ENCODE results near the gene IFITM2.
"Not testable (repeated sequence)": the region's sequence is repeated elsewhere in the genome, so short reads cannot be mapped to it uniquely, and the experiment has no call there.

Gene IFITM2

GRCh38 chr11:312092-312816 lies 4.6 kb downstream of the IFITM2 start:
- peaks cover 0 to 2% of the 10 kb centered on the region in 2 donors for H3K36me3 ChIP-seq (ENCODE audit: control insufficient read depth in 2 of 2, insufficient read depth in 2 of 2, low read length in 2 of 2)
- H3K9me3 ChIP-seq (ENCODE audit: control insufficient read depth in 2 of 2, low read length in 2 of 2): no peaks in the 10 kb centered on the region
- H3K4me3 ChIP-seq (ENCODE audit: low read length in 2 of 2): peak overlapping the region in 1 of 2 donors; percentile 2
- H3K9ac ChIP-seq (ENCODE audit: low read depth in 1 of 2, low read length in 2 of 2): peak overlapping the region; percentile 15 to 31
- no peaks in the 10 kb centered on the region for H3K27me3 ChIP-seq (ENCODE audit: control insufficient read depth in 2 of 2, insufficient read depth in 2 of 2, low read length in 2 of 2)
- H3K27ac ChIP-seq (ENCODE audit: low read depth in 2 of 2, low read length in 2 of 2): peak overlapping the region; percentile 81 to 84
- peaks cover 22 to 55% of the 10 kb centered on the region in 2 donors for H3K4me1 ChIP-seq (ENCODE audit: control insufficient read depth in 2 of 2, insufficient read depth in 2 of 2, low read length in 2 of 2)

DNA sequence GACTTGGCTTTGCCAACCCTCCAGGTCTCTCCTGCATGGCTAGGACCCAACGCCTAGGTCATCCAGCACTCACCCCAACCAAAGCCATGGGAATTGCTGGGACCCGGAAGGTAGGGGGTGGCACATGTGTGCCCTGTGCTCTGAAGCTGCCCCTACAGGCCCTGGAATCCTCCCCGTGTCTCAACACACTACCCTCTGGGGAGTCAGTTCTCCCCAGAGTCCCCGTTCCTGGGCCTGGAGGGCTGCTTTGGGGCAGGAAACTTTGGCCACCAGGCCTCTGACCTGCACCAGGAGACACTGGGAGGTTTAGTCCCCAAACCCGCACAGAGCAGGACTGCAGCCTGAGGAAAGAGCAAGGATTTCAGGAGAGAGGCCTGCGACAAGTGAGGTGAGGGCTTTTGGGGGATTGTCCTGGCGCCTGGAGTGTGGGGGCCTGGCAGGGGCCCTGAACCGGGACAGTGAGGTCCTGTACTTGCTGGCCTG lies 5.7 kb downstream of the IFITM2 start:
- no peaks in the 10 kb centered on the region for H3K9me3 ChIP-seq (ENCODE audit: control insufficient read depth in 2 of 2, low read length in 2 of 2)
- H3K27me3 ChIP-seq (ENCODE audit: control insufficient read depth in 2 of 2, insufficient read depth in 2 of 2, low read length in 2 of 2): no peaks in the 10 kb centered on the region
- H3K27ac ChIP-seq (ENCODE audit: low read depth in 2 of 2, low read length in 2 of 2): peak overlapping the region; percentile 81 to 84
- H3K36me3 ChIP-seq (ENCODE audit: control insufficient read depth in 2 of 2, insufficient read depth in 2 of 2, low read length in 2 of 2): peaks cover 0 to 2% of the 10 kb centered on the region in 2 donors
- peak overlapping the region; percentile 69 to 82 for H3K4me3 ChIP-seq (ENCODE audit: low read length in 2 of 2)
- H3K4me1 ChIP-seq (ENCODE audit: control insufficient read depth in 2 of 2, insufficient read depth in 2 of 2, low read length in 2 of 2): peaks cover 22 to 48% of the 10 kb centered on the region in 2 donors
- H3K9ac ChIP-seq (ENCODE audit: low read depth in 1 of 2, low read length in 2 of 2): peak overlapping the region; percentile 76 to 89

GRCh38 chr11:313787-314553 lies 6.4 kb downstream of the IFITM2 start, which contains the start of gene IFITM1:
TSS of gene IFITM1 (plus strand) at chr11:314040. CDS start at chr11:314171, 131 bp downstream.
- no peaks in the 10 kb centered on the region for H3K9me3 ChIP-seq (ENCODE audit: control insufficient read depth in 2 of 2, low read length in 2 of 2)
- peak within 1 kb of the TSS; percentile 76 to 89 for H3K9ac ChIP-seq (ENCODE audit: low read depth in 1 of 2, low read length in 2 of 2)
- no peaks in the 10 kb centered on the region for H3K27me3 ChIP-seq (ENCODE audit: control insufficient read depth in 2 of 2, insufficient read depth in 2 of 2, low read length in 2 of 2)
- H3K4me3 ChIP-seq (ENCODE audit: low read length in 2 of 2): peak within 1 kb of the TSS; percentile 69 to 82
- H3K36me3 ChIP-seq (ENCODE audit: control insufficient read depth in 2 of 2, insufficient read depth in 2 of 2, low read length in 2 of 2): peaks cover 0 to 2% of the 10 kb centered on the region in 2 donors
- peaks cover 22 to 48% of the 10 kb centered on the region in 2 donors for H3K4me1 ChIP-seq (ENCODE audit: control insufficient read depth in 2 of 2, insufficient read depth in 2 of 2, low read length in 2 of 2)
- peak within 1 kb of the TSS; percentile 81 to 84 for H3K27ac ChIP-seq (ENCODE audit: low read depth in 2 of 2, low read length in 2 of 2)

- H3K27ac ChIP-seq (ENCODE audit: low read depth in 2 of 2, low read length in 2 of 2): peak overlapping the region; percentile 81 to 84
- H3K9ac ChIP-seq (ENCODE audit: low read depth in 1 of 2, low read length in 2 of 2): peak overlapping the region; percentile 76 to 89
- peaks cover 22 to 42% of the 10 kb centered on the region in 2 donors for H3K4me1 ChIP-seq (ENCODE audit: control insufficient read depth in 2 of 2, insufficient read depth in 2 of 2, low read length in 2 of 2)
- not testable (repeated sequence) for H3K27me3 ChIP-seq (ENCODE audit: control insufficient read depth in 2 of 2, insufficient read depth in 2 of 2, low read length in 2 of 2); H3K36me3 ChIP-seq (ENCODE audit: control insufficient read depth in 2 of 2, insufficient read depth in 2 of 2, low read length in 2 of 2); H3K9me3 ChIP-seq (ENCODE audit: control insufficient read depth in 2 of 2, low read length in 2 of 2)
- H3K4me3 ChIP-seq (ENCODE audit: low read length in 2 of 2): peak overlapping the region; percentile 69 to 82
Observed at GRCh38 chr11:314554-314875, 6.9 kb downstream of the IFITM2 start.

DNA sequence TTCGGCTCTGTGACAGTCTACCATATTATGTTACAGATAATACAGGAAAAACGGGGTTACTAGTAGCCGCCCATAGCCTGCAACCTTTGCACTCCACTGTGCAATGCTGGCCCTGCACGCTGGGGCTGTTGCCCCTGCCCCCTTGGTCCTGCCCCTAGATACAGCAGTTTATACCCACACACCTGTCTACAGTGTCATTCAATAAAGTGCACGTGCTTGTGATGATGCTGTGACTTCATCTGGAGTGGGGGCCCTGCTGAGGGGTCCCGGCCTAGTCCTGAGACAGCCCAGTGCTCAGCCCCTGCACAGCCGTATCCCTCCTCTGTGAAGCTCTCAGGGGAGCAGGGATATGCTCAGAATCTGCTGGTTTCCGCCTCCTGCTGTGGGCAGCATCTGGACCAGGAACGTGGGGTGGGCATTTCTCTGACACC lies 7.5 kb downstream of the IFITM2 start:
- Histone ChIP-seq H3K27ac (ENCODE audit: low read depth in 2 of 2, low read length in 2 of 2) (peak overlapping the region; percentile 44 to 81), H3K9me3 (ENCODE audit: control insufficient read depth in 2 of 2, low read length in 2 of 2) (no peaks in the 10 kb centered on the region), H3K27me3 (ENCODE audit: control insufficient read depth in 2 of 2, insufficient read depth in 2 of 2, low read length in 2 of 2) (no peaks in the 10 kb centered on the region), H3K36me3 (ENCODE audit: control insufficient read depth in 2 of 2, insufficient read depth in 2 of 2, low read length in 2 of 2) (peaks cover 0 to 2% of the 10 kb centered on the region in 2 donors), H3K9ac (ENCODE audit: low read depth in 1 of 2, low read length in 2 of 2) (peak overlapping the region; percentile 52 to 76), H3K4me1 (ENCODE audit: control insufficient read depth in 2 of 2, insufficient read depth in 2 of 2, low read length in 2 of 2) (peaks cover 19 to 37% of the 10 kb centered on the region in 2 donors), H3K4me3 (ENCODE audit: low read length in 2 of 2) (peak overlapping the region; percentile 69 to 82)

GRCh38 chr11:315516-315994 lies 7.9 kb downstream of the IFITM2 start:
- Histone ChIP-seq H3K4me3 (ENCODE audit: low read length in 2 of 2) (peak overlapping the region; percentile 69 to 82), H3K27ac (ENCODE audit: low read depth in 2 of 2, low read length in 2 of 2) (peak overlapping the region; percentile 44 to 81), H3K9me3 (ENCODE audit: control insufficient read depth in 2 of 2, low read length in 2 of 2) (no peaks in the 10 kb centered on the region), H3K9ac (ENCODE audit: low read depth in 1 of 2, low read length in 2 of 2) (peak overlapping the region; percentile 41 to 76), H3K36me3 (ENCODE audit: control insufficient read depth in 2 of 2, insufficient read depth in 2 of 2, low read length in 2 of 2) (peaks cover 0 to 2% of the 10 kb centered on the region in 2 donors), H3K27me3 (ENCODE audit: control insufficient read depth in 2 of 2, insufficient read depth in 2 of 2, low read length in 2 of 2) (no peaks in the 10 kb centered on the region), H3K4me1 (ENCODE audit: control insufficient read depth in 2 of 2, insufficient read depth in 2 of 2, low read length in 2 of 2) (peaks cover 19 to 41% of the 10 kb centered on the region in 2 donors)

DNA sequence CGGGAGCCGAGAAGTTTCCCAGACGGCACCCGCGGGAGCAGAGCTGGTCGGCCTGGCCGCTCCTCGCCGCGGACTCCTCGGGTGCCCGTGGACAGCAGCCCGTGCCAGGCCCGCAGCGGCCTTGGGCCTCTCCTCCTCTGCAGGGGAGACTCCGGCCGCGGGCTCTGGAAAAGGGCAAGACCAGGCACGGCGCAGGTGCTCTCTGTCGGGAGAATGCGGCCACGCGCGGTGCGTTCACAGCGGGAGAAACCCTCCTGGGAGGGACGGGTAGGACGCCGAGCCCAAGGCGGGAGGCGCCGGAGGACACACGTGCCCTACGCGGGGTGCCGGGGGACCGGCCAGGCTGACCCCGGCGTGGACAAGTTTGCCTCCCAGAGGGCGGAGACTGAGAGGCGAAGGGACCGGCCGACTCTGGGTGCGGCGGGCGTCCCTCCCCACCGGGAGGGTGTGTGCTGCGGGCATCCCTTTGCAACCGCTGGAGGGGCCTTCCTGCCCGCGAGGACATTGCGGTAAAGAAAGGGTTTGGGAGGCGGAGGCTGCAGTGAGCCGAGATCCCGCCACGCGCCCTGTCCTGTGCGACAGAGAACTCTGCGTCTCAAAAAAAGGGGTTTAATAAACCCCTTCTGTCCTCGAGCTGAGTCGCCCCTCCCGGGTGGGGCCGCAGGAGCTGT lies 8.6 kb downstream of the IFITM2 start:
- Histone ChIP-seq H3K27ac (ENCODE audit: low read depth in 2 of 2, low read length in 2 of 2) (peak overlapping the region; percentile 44 to 81), H3K27me3 (ENCODE audit: control insufficient read depth in 2 of 2, insufficient read depth in 2 of 2, low read length in 2 of 2) (no peaks in the 10 kb centered on the region), H3K4me1 (ENCODE audit: control insufficient read depth in 2 of 2, insufficient read depth in 2 of 2, low read length in 2 of 2) (peaks cover 20 to 43% of the 10 kb centered on the region in 2 donors), H3K36me3 (ENCODE audit: control insufficient read depth in 2 of 2, insufficient read depth in 2 of 2, low read length in 2 of 2) (peaks cover 0 to 2% of the 10 kb centered on the region in 2 donors), H3K4me3 (ENCODE audit: low read length in 2 of 2) (peak overlapping the region; percentile 69 to 82), H3K9ac (ENCODE audit: low read depth in 1 of 2, low read length in 2 of 2) (peak overlapping the region; percentile 24 to 76), H3K9me3 (ENCODE audit: control insufficient read depth in 2 of 2, low read length in 2 of 2) (no peaks in the 10 kb centered on the region)

- peak overlapping the region in 1 of 2 donors; percentile 81 for H3K27ac ChIP-seq (ENCODE audit: low read depth in 2 of 2, low read length in 2 of 2)
- peaks cover 0 to 2% of the 10 kb centered on the region in 2 donors for H3K36me3 ChIP-seq (ENCODE audit: control insufficient read depth in 2 of 2, insufficient read depth in 2 of 2, low read length in 2 of 2)
- H3K4me3 ChIP-seq (ENCODE audit: low read length in 2 of 2): peak overlapping the region in 1 of 2 donors; percentile 82
- peaks cover 19 to 39% of the 10 kb centered on the region in 2 donors for H3K4me1 ChIP-seq (ENCODE audit: control insufficient read depth in 2 of 2, insufficient read depth in 2 of 2, low read length in 2 of 2)
- no peaks in the 10 kb centered on the region for H3K9me3 ChIP-seq (ENCODE audit: control insufficient read depth in 2 of 2, low read length in 2 of 2)
- no peak overlapping the region for H3K9ac ChIP-seq (ENCODE audit: low read depth in 1 of 2, low read length in 2 of 2)
- no peaks in the 10 kb centered on the region for H3K27me3 ChIP-seq (ENCODE audit: control insufficient read depth in 2 of 2, insufficient read depth in 2 of 2, low read length in 2 of 2)
Observed at GRCh38 chr11:316891-317301, 9.3 kb downstream of the IFITM2 start.

GRCh38 chr11:317668-318404 lies 10.2 kb downstream of the IFITM2 start:
- not testable (repeated sequence) for H3K27me3 ChIP-seq (ENCODE audit: control insufficient read depth in 2 of 2, insufficient read depth in 2 of 2, low read length in 2 of 2); H3K9me3 ChIP-seq (ENCODE audit: control insufficient read depth in 2 of 2, low read length in 2 of 2); H3K36me3 ChIP-seq (ENCODE audit: control insufficient read depth in 2 of 2, insufficient read depth in 2 of 2, low read length in 2 of 2); H3K9ac ChIP-seq (ENCODE audit: low read depth in 1 of 2, low read length in 2 of 2)
- H3K4me3 ChIP-seq (ENCODE audit: low read length in 2 of 2): peak overlapping the region in 1 of 2 donors; percentile 38
- H3K4me1 ChIP-seq (ENCODE audit: control insufficient read depth in 2 of 2, insufficient read depth in 2 of 2, low read length in 2 of 2): peaks cover 14 to 36% of the 10 kb centered on the region in 2 donors
- peak overlapping the region; percentile 28 to 81 for H3K27ac ChIP-seq (ENCODE audit: low read depth in 2 of 2, low read length in 2 of 2)
